H9 (cell line): ENCODE results near the gene SCFD2. TPM values are rescaled to one million over a fixed set of nuclear protein-coding genes. Genes with fewer than 3 reads are reported as not detected.

Experiments used
- DNase-seq: peaks from one replicate; pipeline ENCODE4 v3.0.0-alpha.2; 2017
- H2AFZ ChIP-seq: one replicate; pipeline ENCODE4 v1.6.1; 2013; ENCODE audit warnings: mild to moderate bottlenecking, low read length, control low read depth, moderate library complexity
- H2AK5ac ChIP-seq: 2 replicates; pipeline ENCODE4 v1.6.1; 2013; ENCODE audit warnings: low read length, control low read depth, mixed read lengths; ENCODE audit not compliant: insufficient read length
- H2BK120ac ChIP-seq: one replicate; pipeline ENCODE4 v1.6.1; 2013; ENCODE audit warnings: low read depth, mild to moderate bottlenecking, low read length, control low read depth, inconsistent platforms; ENCODE audit not compliant: poor library complexity, severe bottlenecking
- H2BK12ac ChIP-seq: 2 replicates; pipeline ENCODE4 v1.6.1; 2013; ENCODE audit warnings: low read length, control low read depth, mixed read lengths, low read depth; ENCODE audit not compliant: insufficient read length
- H2BK15ac ChIP-seq: 2 replicates; pipeline ENCODE4 v1.6.1; 2013; ENCODE audit warnings: low read depth, low read length, control low read depth
- H2BK20ac ChIP-seq: one replicate; pipeline ENCODE4 v1.6.1; 2013; ENCODE audit warnings: low read depth, mild to moderate bottlenecking, low read length, control low read depth, inconsistent platforms; ENCODE audit not compliant: poor library complexity, severe bottlenecking
- H2BK5ac ChIP-seq: 2 replicates; pipeline ENCODE4 v1.6.1; 2013; ENCODE audit warnings: low read length, control low read depth, mixed read lengths; ENCODE audit not compliant: insufficient read length
- H3K14ac ChIP-seq: 2 replicates; pipeline ENCODE4 v1.6.1; 2013; ENCODE audit warnings: low read length, control low read depth; ENCODE audit not compliant: insufficient read depth
- H3K18ac ChIP-seq: 2 replicates; pipeline ENCODE4 v1.6.1; 2013; ENCODE audit warnings: low read depth, mild to moderate bottlenecking, mixed read lengths, low read length, control low read depth; ENCODE audit not compliant: insufficient read length
- H3K23ac ChIP-seq: 2 replicates; pipeline ENCODE4 v1.6.1; 2013; ENCODE audit warnings: low read length, control low read depth, mixed read lengths, low read depth; ENCODE audit not compliant: insufficient read length
- H3K23me2 ChIP-seq: 2 replicates; pipeline ENCODE4 v1.6.1; 2013; ENCODE audit warnings: low read depth, mild to moderate bottlenecking, mixed read lengths, low read length, control low read depth; ENCODE audit not compliant: insufficient read length, poor library complexity, severe bottlenecking
- H3K27ac ChIP-seq: 2 replicates; pipeline ENCODE4 v1.5.1; 2013; ENCODE audit warnings: low read length, control low read depth, mixed read lengths, low read depth; ENCODE audit not compliant: insufficient read length
- H3K27me3 ChIP-seq: 2 replicates; pipeline ENCODE4 v1.6.1; 2013; ENCODE audit warnings: low read length, control low read depth, inconsistent platforms; ENCODE audit not compliant: insufficient read depth
- H3K4ac ChIP-seq: 2 replicates; pipeline ENCODE4 v1.6.1; 2013; ENCODE audit warnings: low read depth, mild to moderate bottlenecking, control low read depth, inconsistent platforms, low read length, moderate library complexity
- H3K4me1 ChIP-seq: 2 replicates; pipeline ENCODE4 v1.6.1; 2013; ENCODE audit warnings: low read length, control low read depth, inconsistent platforms; ENCODE audit not compliant: insufficient read depth
- H3K4me2 ChIP-seq: 2 replicates; pipeline ENCODE4 v1.6.1; 2013; ENCODE audit warnings: low read length, control low read depth, mixed read lengths; ENCODE audit not compliant: insufficient read length, insufficient read depth
- H3K56ac ChIP-seq: 2 replicates; pipeline ENCODE4 v1.6.1; 2013; ENCODE audit warnings: low read depth, mild to moderate bottlenecking, mixed read lengths, low read length, control low read depth; ENCODE audit not compliant: insufficient read length
- H3K79me1 ChIP-seq: 2 replicates; pipeline ENCODE4 v1.6.1; 2013; ENCODE audit warnings: low read depth, mild to moderate bottlenecking, moderate library complexity, low read length, control low read depth, inconsistent platforms; ENCODE audit not compliant: insufficient read depth, poor library complexity, severe bottlenecking
- H3K79me2 ChIP-seq: 2 replicates; pipeline ENCODE4 v1.6.1; 2013; ENCODE audit warnings: low read length, control low read depth, inconsistent platforms; ENCODE audit not compliant: insufficient read depth
- H3K9ac ChIP-seq: 2 replicates; pipeline ENCODE4 v1.6.1; 2013; ENCODE audit warnings: low read length, control low read depth, mixed read lengths; ENCODE audit not compliant: insufficient read length; ENCODE audit errors: extremely low read depth
- H3K9me3 ChIP-seq: one replicate; pipeline ENCODE4 v1.6.1; 2013; ENCODE audit warnings: low read depth, low read length, inconsistent platforms; ENCODE audit not compliant: control insufficient read depth
- H3T11ph ChIP-seq: one replicate; pipeline ENCODE4 v1.6.1; 2013; ENCODE audit warnings: mild to moderate bottlenecking, low read length, control low read depth, inconsistent platforms
- H4K20me1 ChIP-seq: one replicate; pipeline ENCODE4 v1.6.1; 2013; ENCODE audit not compliant: control insufficient read depth, insufficient read length, insufficient read depth
- H4K5ac ChIP-seq: 2 replicates; pipeline ENCODE4 v1.6.1; 2013; ENCODE audit warnings: low read depth, mild to moderate bottlenecking, mixed read lengths, low read length, control low read depth; ENCODE audit not compliant: insufficient read length
- H4K8ac ChIP-seq: replicated peaks from 2 replicates; pipeline ENCODE4 v1.6.1; 2013; ENCODE audit warnings: low read length, control low read depth, mixed read lengths, low read depth; ENCODE audit not compliant: insufficient read length
- H4K91ac ChIP-seq: 2 replicates; pipeline ENCODE4 v1.6.1; 2013; ENCODE audit warnings: low read depth, mild to moderate bottlenecking, moderate library complexity, mixed read lengths, low read length, control low read depth; ENCODE audit not compliant: insufficient read length
- H3K27ac Mint-ChIP-seq, 3 experiments: 2 replicates in 2 of 3; 3 replicates in 1 of 3; pipeline ENCODE4 v1.8.0; 2020 to 2021; ENCODE audit warnings: mixed read lengths in 3 of 3, mild to moderate bottlenecking in 1 of 3, moderate library complexity in 1 of 3
- H3K27me3 Mint-ChIP-seq: 2 replicates; pipeline ENCODE4 v1.8.0; 2021; ENCODE audit warnings: low read depth, mild to moderate bottlenecking, moderate library complexity, mixed read lengths
- H3K36me3 Mint-ChIP-seq, 3 experiments: 2 replicates in 2 of 3; 3 replicates in 1 of 3; pipeline ENCODE4 v1.8.0; 2020 to 2021; ENCODE audit warnings: low read depth in 3 of 3, mixed read lengths in 3 of 3; ENCODE audit not compliant: insufficient read depth in 1 of 3
- H3K4me1 Mint-ChIP-seq, 2 experiments: 2 replicates each; pipeline ENCODE4 v1.8.0; 2020; ENCODE audit warnings: mixed read lengths in 2 of 2
- H3K4me3 Mint-ChIP-seq, 2 experiments: 2 replicates in 1 of 2; 3 replicates in 1 of 2; pipeline ENCODE4 v1.8.0; 2020 to 2021; ENCODE audit warnings: mild to moderate bottlenecking in 2 of 2, mixed read lengths in 2 of 2, moderate library complexity in 1 of 2
- H3K9me3 Mint-ChIP-seq, 2 experiments: 2 replicates in 1 of 2; 3 replicates in 1 of 2; pipeline ENCODE4 v1.8.0; 2020; ENCODE audit warnings: mild to moderate bottlenecking in 2 of 2, mixed read lengths in 2 of 2, moderate library complexity in 1 of 2
- CTCF ChIP-seq: fragments of 200-600 bp; sonication (generic); conservative IDR thresholded peaks from 3 replicates; pipeline ENCODE4 v1.8.0; 2021; ENCODE audit warnings: antibody characterized with exemption, mild to moderate bottlenecking
- WGBS: extraction: QIAGEN DNeasy Blood & Tissue Kit; methylation state at CpG from one replicate; pipeline ENCODE4 v1.1.7; 2013; ENCODE audit warnings: missing lambda C conversion rate, low lambda C conversion rate, mixed read lengths; ENCODE audit not compliant: insufficient read length; ENCODE audit errors: extremely low coverage; 5-methylcytosine and 5-hydroxymethylcytosine counted together
- total RNA-seq: library from RNA; stranded (reverse); gene quantifications from 2 replicates; pipeline ENCODE4 v1.2.1, GENCODE V29; 2021

Gene SCFD2
- total RNA-seq, 1 experiment from 2014 or later: 10.1 TPM

GRCh38 chr4:52869656-52870055 lies 496.2 kb downstream of the SCFD2 start:
- DNase-seq: no peak
- H3K4me2 ChIP-seq: no peak overlapping the region
- H3K4ac ChIP-seq: no peak overlapping the region
- no peak overlapping the region for H2BK15ac ChIP-seq
- no peak overlapping the region for H2AFZ ChIP-seq
- no peak overlapping the region for H3K27ac ChIP-seq
- no peak overlapping the region for H3K14ac ChIP-seq
- H2AK5ac ChIP-seq: no peak overlapping the region
- Mint-ChIP-seq H3K27ac (no peak overlapping the region), H3K27me3 (no peaks in the 10 kb centered on the region; the same call in 1 of the 2 replicates), H3K36me3 (peaks cover 23 to 33% (median 32%) of the 10 kb centered on the region in 3 experiments), H3K4me1 (peaks cover 72 to 73% of the 10 kb centered on the region in 2 experiments), H3K9me3 (no peaks in the 10 kb centered on the region; a peak in 2 of 5 replicates), H3K4me3 (no peak overlapping the region)
- H3K9me3 ChIP-seq: no peaks in the 10 kb centered on the region
- no peaks in the 10 kb centered on the region for H3K27me3 ChIP-seq
- H4K8ac ChIP-seq: no peak overlapping the region
- no CpG with 5 or more reads among the region's 1 CpG for WGBS
- H2BK5ac ChIP-seq: no peak overlapping the region
- H3K9ac ChIP-seq: no peak overlapping the region
- no peak overlapping the region for H3K18ac ChIP-seq
- H4K20me1 ChIP-seq: no peaks in the 10 kb centered on the region
- H2BK20ac ChIP-seq: no peak overlapping the region
- H3K79me2 ChIP-seq: no peaks in the 10 kb centered on the region
- H3K79me1 ChIP-seq: no peaks in the 10 kb centered on the region
- no peak overlapping the region for H3K56ac ChIP-seq
- H3K4me1 ChIP-seq: peaks cover 9% of the 10 kb centered on the region
- H3K23me2 ChIP-seq: no peaks in the 10 kb centered on the region
- H4K5ac ChIP-seq: no peak overlapping the region
- H2BK120ac ChIP-seq: no peak overlapping the region
- no peak overlapping the region for H2BK12ac ChIP-seq
- H4K91ac ChIP-seq: no peak overlapping the region
- H3T11ph ChIP-seq: no peak overlapping the region
- H3K23ac ChIP-seq: no peak overlapping the region
- TF ChIP-seq CTCF: no peak
